ES-I3 (cell line): Measurements from ENCODE around the gene SMAD9.

Source experiments
- H3K36me3 ChIP-seq: 2 replicates; pipeline ENCODE4 v1.6.1; 2013; ENCODE audit warnings: mild to moderate bottlenecking, low read length, control low read depth, moderate library complexity; ENCODE audit not compliant: insufficient read depth
- H3K4me1 ChIP-seq: 2 replicates; pipeline ENCODE4 v1.6.1; 2013; ENCODE audit warnings: mild to moderate bottlenecking, control low read depth, low read length; ENCODE audit not compliant: insufficient read depth
- H3K9ac ChIP-seq: 2 replicates; pipeline ENCODE4 v1.6.1; 2013; ENCODE audit warnings: low read depth, mild to moderate bottlenecking, low read length, moderate library complexity
- H3K9me3 ChIP-seq: 2 replicates; pipeline ENCODE4 v1.6.1; 2013; ENCODE audit warnings: mild to moderate bottlenecking, low read length, moderate library complexity; ENCODE audit not compliant: control insufficient read depth, insufficient read depth

Gene SMAD9

GRCh38 chr13:36918246-36919131, 1.5 kb downstream of the SMAD9 start:
- peak overlapping the region; percentile 65; the same call in 1 of the 2 replicates for H3K9ac ChIP-seq
- no peaks in the 10 kb centered on the region for H3K36me3 ChIP-seq
- H3K4me1 ChIP-seq: peaks cover 6% of the 10 kb centered on the region; the same call in 1 of the 2 replicates
- no peaks in the 10 kb centered on the region for H3K9me3 ChIP-seq

- H3K9ac ChIP-seq: no peak overlapping the region
Measured at GRCh38 chr13:36917311-36917710, 2.7 kb downstream of the SMAD9 start.

GRCh38 chr13:36915896-36916640, 4.0 kb downstream of the SMAD9 start:
- H3K4me1 ChIP-seq: peaks cover 6% of the 10 kb centered on the region; the same call in 1 of the 2 replicates
- no peaks in the 10 kb centered on the region for H3K36me3 ChIP-seq
- H3K9ac ChIP-seq: no peak overlapping the region
- H3K9me3 ChIP-seq: no peaks in the 10 kb centered on the region

More at GRCh38 chr13:36917311-36917710, 2.7 kb downstream of the SMAD9 start:
- H3K9me3 ChIP-seq: no peaks in the 10 kb centered on the region
- H3K36me3 ChIP-seq: no peaks in the 10 kb centered on the region
- peaks cover 6% of the 10 kb centered on the region; the same call in 1 of the 2 replicates for H3K4me1 ChIP-seq

- no peaks in the 10 kb centered on the region for H3K9me3 ChIP-seq
- H3K36me3 ChIP-seq: no peaks in the 10 kb centered on the region
- H3K9ac ChIP-seq: no peak overlapping the region
- peaks cover 6% of the 10 kb centered on the region; the same call in 1 of the 2 replicates for H3K4me1 ChIP-seq
Measured at GRCh38 chr13:36915106-36915505, 4.9 kb downstream of the SMAD9 start.

GRCh38 chr13:36914648-36915047, 5.4 kb downstream of the SMAD9 start:
- Histone ChIP-seq H3K9me3 (no peaks in the 10 kb centered on the region), H3K9ac (no peak overlapping the region), H3K4me1 (peaks cover 6% of the 10 kb centered on the region; the same call in 1 of the 2 replicates), H3K36me3 (no peaks in the 10 kb centered on the region)

GRCh38 chr13:36913463-36913862, 6.6 kb downstream of the SMAD9 start:
- H3K9ac ChIP-seq: no peak overlapping the region
- no peaks in the 10 kb centered on the region for H3K9me3 ChIP-seq
- H3K36me3 ChIP-seq: no peaks in the 10 kb centered on the region
- peaks cover 4% of the 10 kb centered on the region; the same call in 1 of the 2 replicates for H3K4me1 ChIP-seq

GRCh38 chr13:36912973-36913372, 7.1 kb downstream of the SMAD9 start:
- H3K9me3 ChIP-seq: no peaks in the 10 kb centered on the region

GRCh38 chr13:36912369-36912768, 7.7 kb downstream of the SMAD9 start:
- no peak overlapping the region for H3K9ac ChIP-seq
- no peaks in the 10 kb centered on the region for H3K9me3 ChIP-seq
- no peaks in the 10 kb centered on the region for H3K36me3 ChIP-seq
- no peaks in the 10 kb centered on the region for H3K4me1 ChIP-seq

More at GRCh38 chr13:36912973-36913372, 7.1 kb downstream of the SMAD9 start:
- no peaks in the 10 kb centered on the region for H3K4me1 ChIP-seq
- no peak overlapping the region for H3K9ac ChIP-seq
- no peaks in the 10 kb centered on the region for H3K36me3 ChIP-seq

- no peak overlapping the region for H3K9ac ChIP-seq
- no peaks in the 10 kb centered on the region for H3K4me1 ChIP-seq
- H3K36me3 ChIP-seq: no peaks in the 10 kb centered on the region
- no peaks in the 10 kb centered on the region for H3K9me3 ChIP-seq
Measured at GRCh38 chr13:36910545-36910944, 9.5 kb downstream of the SMAD9 start.

GRCh38 chr13:36907821-36908220, 12.2 kb downstream of the SMAD9 start:
- Histone ChIP-seq H3K9ac (no peak overlapping the region), H3K36me3 (no peaks in the 10 kb centered on the region), H3K9me3 (no peaks in the 10 kb centered on the region), H3K4me1 (no peaks in the 10 kb centered on the region)

GRCh38 chr13:36907266-36907665, 12.8 kb downstream of the SMAD9 start:
- no peak overlapping the region for H3K9ac ChIP-seq
- no peaks in the 10 kb centered on the region for H3K9me3 ChIP-seq
- H3K4me1 ChIP-seq: no peaks in the 10 kb centered on the region
- H3K36me3 ChIP-seq: no peaks in the 10 kb centered on the region

- no peaks in the 10 kb centered on the region for H3K9me3 ChIP-seq
- no peaks in the 10 kb centered on the region for H3K4me1 ChIP-seq
- no peak overlapping the region for H3K9ac ChIP-seq
- H3K36me3 ChIP-seq: no peaks in the 10 kb centered on the region
Measured at GRCh38 chr13:36905944-36906343, 14.1 kb downstream of the SMAD9 start.

GRCh38 chr13:36903925-36904595, 16.0 kb downstream of the SMAD9 start:
- Histone ChIP-seq H3K9me3 (no peaks in the 10 kb centered on the region; the same call in 1 of the 2 replicates), H3K36me3 (no peaks in the 10 kb centered on the region), H3K4me1 (no peaks in the 10 kb centered on the region)

GRCh38 chr13:36897054-36897616, 22.9 kb downstream of the SMAD9 start:
- Histone ChIP-seq H3K9ac (no peak overlapping the region), H3K36me3 (no peaks in the 10 kb centered on the region), H3K9me3 (no peaks in the 10 kb centered on the region; the same call in 1 of the 2 replicates), H3K4me1 (no peaks in the 10 kb centered on the region)

More at GRCh38 chr13:36903925-36904595, 16.0 kb downstream of the SMAD9 start:
- H3K9ac ChIP-seq: no peak overlapping the region
